ENCODE results near the gene FBXO21.
"Not testable (repeated sequence)": the region's sequence is repeated elsewhere in the genome, so short reads cannot be mapped to it uniquely, and the experiment has no call there.

The FBXO21 gene

GRCh38 chr12:117100851-117101673 is 89.2 kb downstream of the FBXO21 start:
- DNase-seq: no peak

- no peak for DNase-seq
These were observed 90.0 kb downstream of the FBXO21 start for GRCh38 chr12:117100251-117100650.

- no peak for DNase-seq
These were observed 91.7 kb downstream of the FBXO21 start for GRCh38 chr12:117098361-117099217.

DNA sequence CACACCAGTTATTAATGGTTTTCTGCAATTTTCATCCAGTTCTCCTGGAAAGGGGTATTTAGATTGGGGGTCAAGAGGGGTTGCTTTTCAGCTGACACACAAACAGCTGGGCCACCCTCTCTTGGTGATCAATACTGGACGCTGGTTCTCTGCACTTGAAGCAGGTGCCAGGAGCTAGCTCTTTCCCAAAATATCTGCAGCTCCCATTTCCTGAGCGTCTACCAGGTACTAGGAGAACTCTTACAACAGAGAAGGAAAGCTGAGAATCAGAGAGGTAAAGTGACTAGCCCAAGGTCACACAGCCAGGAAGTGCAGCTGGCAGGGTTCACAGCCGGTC is 92.3 kb downstream of the FBXO21 start:
- DNase-seq: no peak

- DNase-seq: no peak
These were observed 93.1 kb downstream of the FBXO21 start for GRCh38 chr12:117097159-117097558.

- no peak for DNase-seq
These were observed 93.7 kb downstream of the FBXO21 start for GRCh38 chr12:117096501-117097042.

- DNase-seq: not testable (repeated sequence)
These were observed 95.1 kb downstream of the FBXO21 start for GRCh38 chr12:117095191-117095590.

GRCh38 chr12:117093918-117094630 is 96.2 kb downstream of the FBXO21 start:
- no peak for DNase-seq

GRCh38 chr12:117093431-117093830 is 96.8 kb downstream of the FBXO21 start:
- no peak for DNase-seq

DNA sequence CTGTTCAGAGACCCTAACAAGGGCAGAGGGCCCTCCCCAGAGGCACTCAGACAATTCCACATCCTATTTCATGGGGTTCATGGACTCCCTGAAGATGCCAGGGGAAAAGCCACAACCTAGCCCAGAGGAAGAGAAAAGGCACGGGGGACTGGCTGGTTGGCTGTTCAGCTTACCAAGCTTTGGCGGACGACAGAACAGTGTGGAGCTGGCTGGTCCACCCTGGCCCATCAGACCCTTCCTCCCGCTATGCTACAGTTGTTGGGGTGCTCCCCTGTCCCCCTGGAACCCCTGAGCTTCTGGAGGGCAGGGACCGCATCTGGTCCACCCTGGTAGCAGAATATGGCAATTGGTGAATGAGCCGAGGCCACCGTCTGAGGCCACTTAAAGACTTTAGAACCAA is 97.4 kb downstream of the FBXO21 start:
- DNase-seq: no peak

DNA sequence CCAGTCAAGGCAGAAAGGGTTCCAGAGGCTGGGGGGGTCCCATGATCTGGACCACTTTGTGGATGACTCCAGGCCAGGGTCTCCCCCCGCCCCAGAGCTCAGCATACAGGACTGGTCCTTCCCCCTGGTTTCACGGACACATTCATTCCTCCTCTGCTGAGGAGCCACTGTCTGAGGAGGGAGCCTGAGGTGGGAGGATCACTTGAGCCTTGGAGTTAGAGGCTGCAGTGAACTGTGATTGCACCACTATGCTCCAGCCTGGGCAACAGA is 97.8 kb downstream of the FBXO21 start:
- DNase-seq: no peak
